Lung microvascular endothelial cell (primary cell): ENCODE results near the gene RNF20. TPM values are rescaled to one million over a fixed set of nuclear protein-coding genes. Genes with fewer than 3 reads are reported as not detected.

Experiments
- DNase-seq, 2 donors: peaks; one replicate each; pipeline versions ENCODE4 v3.0.0 to v3.0.0-alpha.2; 2010; ENCODE audit warnings: low read depth in 2 of 2
- total RNA-seq: library from RNA; depleted of rRNA; stranded (reverse); fragments of >200 nt; gene quantifications from 2 replicates; pipeline ENCODE4 v1.2.1, GENCODE V29; 2014

Gene RNF20
- total RNA-seq, 1 donor from 2014 or later, result 22.2 TPM

- DNase-seq, result no peak
These were observed 53.0 kb downstream of the RNF20 start for GRCh38 chr9:101586651-101587050.

GRCh38 chr9:101587332-101588043, 53.8 kb downstream of the RNF20 start:
- DNase-seq, result no peak

GRCh38 chr9:101590074-101590473, 56.4 kb downstream of the RNF20 start:
- DNase-seq, result peak in 1 of 2 donors; percentile 44

GRCh38 chr9:101590901-101591300, 57.2 kb downstream of the RNF20 start:
- no peak for DNase-seq

DNA sequence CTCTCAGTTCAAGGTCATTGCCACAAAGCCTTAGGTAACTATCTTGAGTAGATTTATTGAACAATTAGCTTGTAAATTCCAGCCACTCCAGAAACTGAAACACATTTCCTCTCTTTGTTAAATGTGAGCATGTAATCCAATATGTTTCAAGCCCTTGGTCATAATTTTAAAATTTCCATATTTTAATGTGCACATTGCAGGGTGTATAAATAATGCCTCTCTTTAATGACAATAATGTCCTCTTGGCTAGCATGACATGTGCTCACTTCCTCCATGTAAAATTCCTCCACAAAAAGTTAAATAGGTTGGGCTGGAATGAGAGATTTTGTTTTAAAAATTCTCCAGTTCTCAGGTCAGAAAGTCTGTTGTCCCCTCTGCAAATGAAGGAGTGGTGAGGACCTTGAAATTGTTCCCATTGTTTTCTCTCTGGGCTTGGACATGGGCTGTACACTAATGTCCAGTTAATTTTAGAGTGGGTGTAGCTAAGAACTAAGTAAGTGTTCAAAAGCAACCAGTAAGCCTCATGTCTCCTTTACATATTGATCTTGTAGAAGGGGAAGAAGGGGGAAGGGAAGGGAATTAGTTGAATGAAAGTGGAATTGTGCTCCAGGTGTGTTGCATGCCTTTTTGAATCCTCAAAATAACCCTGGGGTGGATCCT, 58.3 kb downstream of the RNF20 start:
- DNase-seq, result no peak

GRCh38 chr9:101592788-101593187, 59.1 kb downstream of the RNF20 start:
- DNase-seq, result no peak

DNA sequence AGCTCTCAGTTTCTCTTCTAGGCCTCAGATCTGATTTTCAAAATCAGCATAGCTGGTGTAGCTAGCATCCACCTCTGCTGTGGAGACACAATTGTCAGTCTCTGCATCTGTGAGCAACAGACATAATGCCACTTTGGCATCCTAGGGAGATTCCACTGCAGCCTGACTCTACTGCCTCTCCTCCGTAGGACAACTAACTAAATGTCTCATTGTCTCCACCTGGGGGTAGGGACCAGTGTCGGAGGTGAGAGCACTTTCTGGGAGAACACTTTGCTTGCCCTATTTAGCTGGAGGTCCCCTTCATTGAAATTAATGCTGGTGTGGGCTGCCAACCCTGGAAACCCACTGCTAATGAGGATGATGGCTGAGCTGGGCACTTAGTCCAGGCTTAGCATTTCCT, 59.7 kb downstream of the RNF20 start:
- DNase-seq, result no peak

DNA sequence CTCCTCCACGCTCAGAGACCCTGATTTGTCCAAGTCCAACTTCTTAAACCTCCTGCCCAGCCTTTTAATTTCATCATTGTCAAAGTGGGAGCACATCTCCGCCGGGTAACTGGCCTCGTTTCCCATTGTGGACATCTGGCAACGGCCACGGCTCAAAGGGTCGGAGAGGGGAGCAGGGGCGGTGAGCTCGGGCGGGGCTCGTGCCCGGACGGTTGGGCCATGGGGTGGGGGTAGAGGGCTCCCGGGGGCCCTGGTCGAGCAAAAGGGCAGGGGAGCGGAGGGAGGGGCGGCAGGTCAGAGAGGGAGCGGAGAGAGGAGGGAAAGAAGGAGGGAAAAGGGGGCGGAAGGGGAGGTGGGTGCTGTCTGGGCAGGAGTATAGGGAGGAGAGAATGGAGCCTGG, 61.1 kb downstream of the RNF20 start, which contains the start of gene PPP3R2:
Gene PPP3R2, minus strand, starts transcription at position 174 of the 400 bp plus-strand sequence. Its CDS starts 48 bp downstream, at position 126.
- DNase-seq, result no peak

- peak; percentile 40 to 44 for DNase-seq
These were observed 68.5 kb downstream of the RNF20 start for GRCh38 chr9:101601904-101602765.

GRCh38 chr9:101604296-101604695, 70.6 kb downstream of the RNF20 start:
- no peak for DNase-seq

DNA sequence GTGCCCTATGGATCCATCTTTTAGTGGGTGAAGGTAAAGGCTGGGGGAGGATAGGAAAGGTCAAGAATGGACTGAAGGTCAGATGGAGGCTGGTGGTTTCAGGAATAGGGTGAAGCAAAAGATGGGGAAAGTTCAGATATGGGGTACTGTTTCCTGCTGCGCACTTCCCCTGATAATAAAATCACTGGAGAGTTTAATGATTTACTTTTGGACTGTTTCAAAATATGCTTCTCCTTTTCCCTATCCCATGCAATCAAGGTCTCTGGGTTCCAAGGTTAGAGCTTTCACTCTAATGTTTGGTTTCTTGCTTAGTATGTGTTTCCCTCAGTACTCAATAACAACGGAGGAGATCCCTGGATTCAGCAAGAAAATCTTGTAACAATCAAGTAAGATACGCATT, 71.9 kb downstream of the RNF20 start:
- DNase-seq, result no peak

Other genes with a start within 250 kb of the RNF20 start
- gene BAAT, start 148.8 kb upstream of the RNF20 start, total RNA-seq, result not detected in 2 replicates
- gene MRPL50, start 135.2 kb upstream of the RNF20 start, total RNA-seq, result 11.6 and 13.3 TPM in 2 replicates
- 17.5 and 18.1 TPM in 2 replicates for gene ZNF189, start 135.0 kb upstream of the RNF20 start, total RNA-seq
- gene ALDOB, start 98.1 kb upstream of the RNF20 start, total RNA-seq, result 0.20 and 0.22 TPM in 2 replicates
- gene PPP3R2, start 61.1 kb downstream of the RNF20 start, total RNA-seq, result not detected in 2 replicates
- gene GRIN3A, start 204.8 kb downstream of the RNF20 start, total RNA-seq, result not detected in 2 replicates